Smooth muscle cell (in vitro differentiated cells): ENCODE results near the gene LHFPL3. TPM values are rescaled to one million over a fixed set of nuclear protein-coding genes. Genes with fewer than 3 reads are reported as not detected.

Experiments used
- DNase-seq: peaks from one replicate; lab custom pipeline; 2025; ENCODE audit not compliant: unreplicated experiment; lab: John Stamatoyannopoulos, UW
- H2AFZ ChIP-seq: fragments of 200-600 bp; sonication (generic); 2 replicates; pipeline ENCODE4 v1.6.0; 2016; ENCODE audit warnings: antibody characterized with exemption, low read depth, mild to moderate bottlenecking
- H3F3A ChIP-seq: fragments of 200-600 bp; sonication (generic); 2 replicates; pipeline ENCODE4 v1.6.0; 2017; ENCODE audit warnings: antibody characterized with exemption, low read depth
- H3K27ac ChIP-seq: fragments of 200-600 bp; sonication (generic); 2 replicates; pipeline ENCODE4 v1.5.1; 2016; ENCODE audit warnings: low read depth, mild to moderate bottlenecking
- H3K27me3 ChIP-seq: fragments of 200-600 bp; sonication (generic); 2 replicates; pipeline ENCODE4 v1.6.1; 2016; ENCODE audit warnings: low read depth, mild to moderate bottlenecking
- H3K36me3 ChIP-seq: fragments of 200-600 bp; sonication (generic); 2 replicates; pipeline ENCODE4 v1.5.1; 2016; ENCODE audit warnings: low read depth
- H3K4me1 ChIP-seq: fragments of 200-600 bp; sonication (generic); 2 replicates; pipeline ENCODE4 v1.5.1; 2016; ENCODE audit warnings: low read depth
- H3K4me2 ChIP-seq: fragments of 200-600 bp; sonication (generic); 2 replicates; pipeline ENCODE4 v1.6.0; 2016; ENCODE audit warnings: mild to moderate bottlenecking
- H3K4me3 ChIP-seq: fragments of 200-600 bp; sonication (generic); 2 replicates; pipeline ENCODE4 v1.5.1; 2016; ENCODE audit warnings: mild to moderate bottlenecking
- H3K79me2 ChIP-seq: fragments of 200-600 bp; sonication (generic); 2 replicates; pipeline ENCODE4 v1.6.0; 2016; ENCODE audit warnings: low read depth, mild to moderate bottlenecking
- H3K9ac ChIP-seq: fragments of 200-600 bp; sonication (generic); 2 replicates; pipeline ENCODE4 v1.6.0; 2016; ENCODE audit warnings: low read depth
- H3K9me3 ChIP-seq: fragments of 200-600 bp; sonication (generic); replicated peaks from 2 replicates; pipeline ENCODE4 v1.5.1; 2016; ENCODE audit warnings: low read depth
- H4K20me1 ChIP-seq: fragments of 200-600 bp; sonication (generic); 2 replicates; pipeline ENCODE4 v1.6.0; 2016; ENCODE audit warnings: low read depth
- CTCF ChIP-seq: fragments of 200-600 bp; sonication (generic); IDR thresholded peaks from 2 replicates; pipeline ENCODE4 v1.5.1; 2017; ENCODE audit warnings: borderline replicate concordance, mild to moderate bottlenecking, antibody characterized with exemption; ENCODE audit not compliant: insufficient read depth, poor library complexity, severe bottlenecking
- WGBS: methylation state at CpG from one replicate; pipeline ENCODE4 v1.1.7; 2016; ENCODE audit warnings: low lambda C conversion rate; 5-methylcytosine and 5-hydroxymethylcytosine counted together
- polyA plus RNA-seq: library from polyadenylated mRNA; unstranded; fragments of >200 nt; fragmentation: Nextera tagmentation; extraction: Ambion mirVana; gene quantifications from 2 replicates; pipeline ENCODE4 v1.2.1, GENCODE V29; 2016
- total RNA-seq: library from RNA; depleted of rRNA; stranded (reverse); fragments of >200 nt; gene quantifications from 2 replicates; pipeline ENCODE4 v1.2.3, GENCODE V29; 2014

LHFPL3 gene
- total and polyA plus RNA-seq, 2 experiments from 2014 or later, result not detected

- H4K20me1 ChIP-seq, result no peaks in the 10 kb centered on the region
- no peaks in the 10 kb centered on the region for H3F3A ChIP-seq
- no peaks in the 10 kb centered on the region for H3K27me3 ChIP-seq
- TF ChIP-seq CTCF, result no peak
- DNase-seq, result no peak
- WGBS, result 56% methylated on average over 7 of the region's 7 CpGs
- no peaks in the 10 kb centered on the region for H3K9me3 ChIP-seq
- no peaks in the 10 kb centered on the region for H3K79me2 ChIP-seq
- H3K4me1 ChIP-seq, result peaks cover 7% of the 10 kb centered on the region
- H3K4me2 ChIP-seq, result no peak overlapping the region
- no peak overlapping the region for H3K27ac ChIP-seq
- H3K9ac ChIP-seq, result no peak overlapping the region
- H3K36me3 ChIP-seq, result no peaks in the 10 kb centered on the region
- no peak overlapping the region for H2AFZ ChIP-seq
- no peak overlapping the region for H3K4me3 ChIP-seq
These were observed 598.7 kb downstream of the LHFPL3 start for GRCh38 chr7:104927055-104927454.

- Histone ChIP-seq H3K9me3 (no peaks in the 10 kb centered on the region), H3K27me3 (no peaks in the 10 kb centered on the region), H3F3A (no peaks in the 10 kb centered on the region), H3K36me3 (no peaks in the 10 kb centered on the region), H3K9ac (no peak overlapping the region), H3K4me1 (peaks cover 7% of the 10 kb centered on the region), H3K79me2 (no peaks in the 10 kb centered on the region), H3K4me3 (no peak overlapping the region), H4K20me1 (no peaks in the 10 kb centered on the region), H2AFZ (no peak overlapping the region), H3K4me2 (no peak overlapping the region), H3K27ac (no peak overlapping the region)
- no peak for DNase-seq
- no peak for TF ChIP-seq CTCF
- WGBS, result 92% methylated on average over 6 of the region's 6 CpGs
These were observed 600.5 kb downstream of the LHFPL3 start for GRCh38 chr7:104928721-104929400.

- Histone ChIP-seq H2AFZ (no peak overlapping the region), H3K9me3 (no peaks in the 10 kb centered on the region), H3K36me3 (no peaks in the 10 kb centered on the region), H3K27me3 (no peaks in the 10 kb centered on the region), H3K27ac (no peak overlapping the region), H3K4me1 (peaks cover 7% of the 10 kb centered on the region), H3K4me3 (no peak overlapping the region), H4K20me1 (no peaks in the 10 kb centered on the region), H3K79me2 (no peaks in the 10 kb centered on the region), H3F3A (no peaks in the 10 kb centered on the region), H3K4me2 (no peak overlapping the region), H3K9ac (no peak overlapping the region)
- no peak for TF ChIP-seq CTCF
- DNase-seq, result no peak
- 79% methylated on average over 1 of the region's 1 CpG for WGBS
These were observed 601.5 kb downstream of the LHFPL3 start for GRCh38 chr7:104929921-104930320.

GRCh38 chr7:104931181-104931781 lies 602.9 kb downstream of the LHFPL3 start:
- TF ChIP-seq CTCF, result no peak
- peaks cover 7% of the 10 kb centered on the region for H3K4me1 ChIP-seq
- 41% methylated on average over 5 of the region's 5 CpGs for WGBS

More at GRCh38 chr7:104931181-104931781, 602.9 kb downstream of the LHFPL3 start:
- H3F3A ChIP-seq, result no peaks in the 10 kb centered on the region
- H2AFZ ChIP-seq, result no peak overlapping the region
- DNase-seq, result no peak
- no peak overlapping the region for H3K27ac ChIP-seq
- H3K4me3 ChIP-seq, result no peak overlapping the region
- no peaks in the 10 kb centered on the region for H3K79me2 ChIP-seq
- no peaks in the 10 kb centered on the region for H4K20me1 ChIP-seq
- no peaks in the 10 kb centered on the region for H3K36me3 ChIP-seq
- H3K4me2 ChIP-seq, result no peak overlapping the region
- no peaks in the 10 kb centered on the region for H3K27me3 ChIP-seq
- no peak overlapping the region for H3K9ac ChIP-seq
- H3K9me3 ChIP-seq, result no peaks in the 10 kb centered on the region
